Prostate gland (tissue), 2 donors: ENCODE measurements around the gene TMPRSS7. TPM values are rescaled to one million over a fixed set of nuclear protein-coding genes. Genes with fewer than 3 reads are reported as not detected.
A peak's percentile ranks its signal among the peaks of the same experiment; 100 is the strongest.

ENCODE experiments used
- DNase-seq: peaks from one replicate; pipeline ENCODE4 v3.0.0-alpha.2; 2019; ENCODE audit warnings: low spot score
- H3K27ac ChIP-seq, 2 donors: fragments of 200-600 bp; sonication (generic); 2 replicates each; pipeline ENCODE4 v1.5.1; 2017 to 2019
- H3K27me3 ChIP-seq: fragments of 200-600 bp; sonication (generic); replicated peaks from 2 replicates; pipeline ENCODE4 v1.5.1; 2019; ENCODE audit not compliant: insufficient read depth
- H3K36me3 ChIP-seq, 2 donors: fragments of 200-600 bp; sonication (generic); 1 replicate in 1 of 2; 2 replicates in 1 of 2; pipeline versions ENCODE4 v1.5.1 to v1.8.1; 2017 to 2019
- H3K4me1 ChIP-seq: fragments of 200-600 bp; sonication (generic); replicated peaks from 2 replicates; pipeline ENCODE4 v1.5.1; 2019
- H3K4me3 ChIP-seq, 2 donors: fragments of 200-600 bp; sonication (generic); 2 replicates each; pipeline ENCODE4 v1.5.1; 2017 to 2019
- H3K9me3 ChIP-seq: fragments of 200-600 bp; sonication (generic); 2 replicates; pipeline ENCODE4 v1.5.1; 2017
- POLR2A ChIP-seq: fragments of 450-650 bp; IDR thresholded peaks from one replicate; pipeline ENCODE4 v1.6.1; 2016; ENCODE audit warnings: antibody characterized with exemption, mild to moderate bottlenecking
- POLR2AphosphoS5 ChIP-seq: sonication (generic); formaldehyde crosslinking; IDR thresholded peaks from one replicate; pipeline ENCODE4 v1.6.1; 2017; ENCODE audit warnings: antibody characterized with exemption
- WGBS: methylation state at CpG from one replicate; pipeline ENCODE4 v1.1.5; 2018; 5-methylcytosine and 5-hydroxymethylcytosine counted together
- intact Hi-C: fragments of 100-400 bp; cut with DNase I; formaldehyde crosslinking; loops from one replicate; pipeline ENCODE4 v1.14.2; 2022
- total RNA-seq, 2 donors: library from RNA; depleted of rRNA; stranded (reverse); fragments of >200 nt; gene quantifications; one replicate each; pipeline ENCODE4 v1.1.0, GENCODE V29; 2016
- TF ChIP-seq, protein P1 (sequence below), 4 experiments: fragments of 200-600 bp in 2 of 4; fragments of 450-650 bp in 2 of 4; sonication (generic) in 2 of 4; IDR thresholded peaks; 1 replicate in 3 of 4; 2 replicates in 1 of 4; pipeline ENCODE4 v1.5.1; 2016 to 2019; ENCODE audit warnings: antibody characterized with exemption in 4 of 4, mild to moderate bottlenecking in 2 of 4, moderate library complexity in 2 of 4

Gene TMPRSS7
- total RNA-seq, 2 donors from 2014 or later: not detected

DNA sequence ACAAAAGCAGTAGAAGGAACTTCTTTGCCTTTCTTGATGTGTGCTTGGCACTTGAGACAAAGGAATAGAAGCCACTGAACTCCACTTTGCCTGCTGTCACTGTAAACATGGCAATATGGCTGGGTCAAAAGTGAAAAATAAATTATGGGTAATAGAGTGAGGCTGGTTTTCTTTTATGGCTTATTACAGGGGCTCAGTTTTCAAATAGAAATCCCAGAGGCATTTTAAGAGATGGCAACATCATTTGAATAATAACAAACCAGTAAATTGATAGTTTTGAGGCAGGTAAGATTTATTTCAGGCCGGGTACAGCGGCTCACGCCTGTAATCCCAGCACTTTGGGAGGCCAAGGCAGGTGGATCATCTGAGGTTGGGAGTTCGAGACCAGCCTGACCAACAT is 54.4 kb downstream of the TMPRSS7 start:
- no peaks in the 10 kb centered on the region for H3K27me3 ChIP-seq
- H3K27ac ChIP-seq: no peak overlapping the region
- no peaks in the 10 kb centered on the region for H3K9me3 ChIP-seq
- intact Hi-C loops: no loop called here
- TF ChIP-seq POLR2AphosphoS5 (no peak), POLR2A (no peak)
- TF ChIP-seq, protein P1, sequence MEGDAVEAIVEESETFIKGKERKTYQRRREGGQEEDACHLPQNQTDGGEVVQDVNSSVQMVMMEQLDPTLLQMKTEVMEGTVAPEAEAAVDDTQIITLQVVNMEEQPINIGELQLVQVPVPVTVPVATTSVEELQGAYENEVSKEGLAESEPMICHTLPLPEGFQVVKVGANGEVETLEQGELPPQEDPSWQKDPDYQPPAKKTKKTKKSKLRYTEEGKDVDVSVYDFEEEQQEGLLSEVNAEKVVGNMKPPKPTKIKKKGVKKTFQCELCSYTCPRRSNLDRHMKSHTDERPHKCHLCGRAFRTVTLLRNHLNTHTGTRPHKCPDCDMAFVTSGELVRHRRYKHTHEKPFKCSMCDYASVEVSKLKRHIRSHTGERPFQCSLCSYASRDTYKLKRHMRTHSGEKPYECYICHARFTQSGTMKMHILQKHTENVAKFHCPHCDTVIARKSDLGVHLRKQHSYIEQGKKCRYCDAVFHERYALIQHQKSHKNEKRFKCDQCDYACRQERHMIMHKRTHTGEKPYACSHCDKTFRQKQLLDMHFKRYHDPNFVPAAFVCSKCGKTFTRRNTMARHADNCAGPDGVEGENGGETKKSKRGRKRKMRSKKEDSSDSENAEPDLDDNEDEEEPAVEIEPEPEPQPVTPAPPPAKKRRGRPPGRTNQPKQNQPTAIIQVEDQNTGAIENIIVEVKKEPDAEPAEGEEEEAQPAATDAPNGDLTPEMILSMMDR (IDR thresholded peaks at IDR 0.05): no peak
- no peak overlapping the region for H3K4me3 ChIP-seq
- WGBS: 66% methylated on average over 4 of the region's 4 CpGs
- no peaks in the 10 kb centered on the region for H3K4me1 ChIP-seq
- no peaks in the 10 kb centered on the region for H3K36me3 ChIP-seq
- DNase-seq: no peak

DNA sequence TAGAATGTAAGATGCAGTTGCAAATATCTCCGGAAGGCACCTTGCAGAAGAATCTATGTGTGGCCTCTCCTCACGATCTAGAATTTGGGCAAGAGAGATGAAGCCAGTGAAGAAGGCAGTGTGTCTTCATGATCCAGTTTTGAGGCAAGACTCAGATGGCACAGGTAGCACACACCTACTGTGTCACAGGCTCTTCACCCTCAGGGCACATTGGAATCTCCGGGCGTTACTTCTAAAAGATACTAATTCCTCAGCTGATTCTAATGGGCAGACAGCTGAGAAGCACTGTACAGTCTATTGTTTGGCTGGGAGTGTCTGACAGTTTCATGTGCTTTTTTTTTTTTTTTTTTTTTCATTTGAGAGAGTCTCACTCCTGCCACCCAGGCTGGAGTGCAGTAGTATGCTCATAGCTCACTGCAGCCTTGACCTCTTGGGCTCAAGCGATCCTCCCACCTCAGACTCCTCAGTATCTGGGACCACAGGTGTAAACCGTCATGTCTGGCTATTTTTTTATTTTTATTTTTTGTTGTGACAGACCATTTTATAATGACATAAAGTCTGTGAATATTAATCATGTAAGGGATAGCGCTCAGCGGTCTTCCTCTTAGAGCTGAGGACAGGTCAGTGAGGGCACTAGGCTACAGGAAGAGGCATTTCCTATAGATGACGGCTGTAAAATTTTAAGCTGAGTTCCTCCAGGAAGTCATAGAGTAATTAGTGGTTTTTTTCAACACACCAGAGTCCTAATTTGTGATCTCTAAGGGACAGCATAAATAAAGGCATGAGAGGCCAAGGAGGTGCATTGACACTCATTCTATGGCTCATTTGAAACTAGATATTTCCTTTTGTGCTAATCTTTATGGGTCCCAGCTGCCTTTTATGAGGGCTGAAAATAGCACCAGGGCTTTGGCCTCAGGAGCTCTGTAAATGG is 55.7 kb downstream of the TMPRSS7 start:
- no peaks in the 10 kb centered on the region for H3K4me1 ChIP-seq
- H3K27me3 ChIP-seq: no peaks in the 10 kb centered on the region
- intact Hi-C loops: no loop called here
- H3K4me3 ChIP-seq: no peak overlapping the region
- DNase-seq: no peak
- H3K27ac ChIP-seq: peak overlapping the region; percentile 40 to 60
- 74% methylated on average over 9 of the region's 9 CpGs for WGBS
- TF ChIP-seq POLR2A (no peak), POLR2AphosphoS5 (no peak)
- TF ChIP-seq, protein P1 (IDR thresholded peaks at IDR 0.05): no peak
- H3K36me3 ChIP-seq: no peaks in the 10 kb centered on the region
- no peaks in the 10 kb centered on the region for H3K9me3 ChIP-seq

GRCh38 chr3:112090887-112091586 is 56.5 kb downstream of the TMPRSS7 start:
- Histone ChIP-seq H3K4me3 (no peak overlapping the region), H3K36me3 (no peaks in the 10 kb centered on the region), H3K4me1 (no peaks in the 10 kb centered on the region), H3K27me3 (no peaks in the 10 kb centered on the region), H3K27ac (peak overlapping the region; percentile 40 to 60), H3K9me3 (no peaks in the 10 kb centered on the region)
- no peak for TF ChIP-seq POLR2A
- peak; percentile 32 for TF ChIP-seq POLR2AphosphoS5
- intact Hi-C loops: no loop called here
- WGBS: 50% methylated on average over 6 of the region's 6 CpGs
- DNase-seq: no peak

DNA sequence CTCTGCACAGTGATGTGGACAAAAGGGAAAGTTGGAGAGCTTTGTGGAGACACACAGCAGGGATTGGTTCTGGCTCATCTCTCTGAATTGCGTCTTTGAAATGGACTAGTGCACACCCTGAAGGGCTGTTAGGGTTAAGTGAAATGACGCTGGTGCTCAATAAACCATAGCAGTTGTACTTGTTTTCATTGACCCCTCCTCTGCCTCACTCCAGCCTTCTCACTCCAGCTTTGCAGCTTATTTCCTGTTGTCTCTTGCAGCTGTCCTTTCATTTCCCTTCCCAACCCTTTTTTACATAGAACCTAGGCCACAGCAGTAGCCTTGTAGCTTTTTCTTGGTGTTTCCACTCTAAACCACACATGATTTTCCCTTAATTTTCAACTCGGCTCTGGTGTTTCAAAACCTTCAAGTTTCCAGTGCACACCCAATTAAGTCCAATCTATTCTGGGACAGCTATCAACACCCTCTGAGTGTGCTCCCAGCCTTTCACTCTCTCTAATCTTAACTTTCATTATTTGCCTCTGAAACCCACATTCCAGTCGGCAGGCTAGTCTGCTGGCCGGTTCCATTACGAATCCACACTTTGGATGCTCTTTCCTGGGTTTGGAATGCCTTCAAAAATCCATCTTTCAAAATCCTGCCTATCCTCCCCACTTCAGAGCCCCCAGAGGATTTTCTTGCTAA is 58.1 kb downstream of the TMPRSS7 start:
- TF ChIP-seq POLR2A (no peak), POLR2AphosphoS5 (no peak)
- TF ChIP-seq, protein P1 (IDR thresholded peaks at IDR 0.05): no peak
- no peaks in the 10 kb centered on the region for H3K27me3 ChIP-seq
- intact Hi-C loops: no loop called here
- H3K36me3 ChIP-seq: no peaks in the 10 kb centered on the region
- no peaks in the 10 kb centered on the region for H3K9me3 ChIP-seq
- WGBS: 67% methylated on average over 6 of the region's 6 CpGs
- H3K27ac ChIP-seq: no peak overlapping the region
- H3K4me1 ChIP-seq: no peaks in the 10 kb centered on the region
- no peak overlapping the region for H3K4me3 ChIP-seq
- no peak for DNase-seq

DNA sequence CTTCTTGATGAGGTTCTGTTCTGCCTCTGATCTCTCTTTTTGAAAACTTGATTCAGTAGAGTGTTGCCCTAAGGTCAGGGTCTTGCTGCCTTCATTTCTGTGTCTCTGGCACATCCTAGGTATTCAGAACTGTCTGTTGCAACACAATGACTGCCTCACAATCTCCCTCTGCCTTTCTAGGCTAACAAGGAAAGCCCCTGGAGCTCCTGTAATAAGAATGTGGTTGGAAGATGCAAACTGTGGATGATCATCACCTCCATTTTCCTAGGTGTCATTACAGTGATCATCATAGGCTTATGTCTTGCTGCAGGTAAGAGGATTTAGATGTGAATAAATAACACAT is 58.6 kb downstream of the TMPRSS7 start:
- H3K27me3 ChIP-seq: no peaks in the 10 kb centered on the region
- no peak overlapping the region for H3K27ac ChIP-seq
- no peaks in the 10 kb centered on the region for H3K4me1 ChIP-seq
- H3K4me3 ChIP-seq: no peak overlapping the region
- no peaks in the 10 kb centered on the region for H3K9me3 ChIP-seq
- DNase-seq: no peak
- no peaks in the 10 kb centered on the region for H3K36me3 ChIP-seq
- intact Hi-C loops: no loop called here
- TF ChIP-seq POLR2A: no peak
- TF ChIP-seq, protein P1 (IDR thresholded peaks at IDR 0.05): no peak
- TF ChIP-seq POLR2AphosphoS5: no peak
